Stomach (tissue), 19 donors: ENCODE results near the gene NEB. TPM values are rescaled to one million over a fixed set of nuclear protein-coding genes. Genes with fewer than 3 reads are reported as not detected.

Experiments
- DNase-seq, 2 donors: peaks; one replicate each; pipeline versions ENCODE4 v3.0.0 to v3.0.0-alpha.2; 2013 to 2019
- H3K27ac ChIP-seq, 5 donors: fragments of 200-600 bp in 4 of 5; sonication (generic) in 4 of 5; one replicate each; pipeline ENCODE4 v1.5.1; 2013 to 2019; ENCODE audit warnings: mild to moderate bottlenecking in 1 of 5, moderate library complexity in 1 of 5
- H3K27me3 ChIP-seq, 3 donors: fragments of 200-600 bp; sonication (generic); one replicate each; pipeline ENCODE4 v1.5.1; 2017 to 2019; ENCODE audit warnings: mixed run types in 1 of 3
- H3K36me3 ChIP-seq, 4 donors: fragments of 200-600 bp; sonication (generic); 1 replicate in 3 of 4; 2 replicates in 1 of 4; pipeline ENCODE4 v1.5.1; 2016 to 2019
- H3K4me1 ChIP-seq, 4 donors: fragments of 200-600 bp; sonication (generic); one replicate each; pipeline ENCODE4 v1.5.1; 2016 to 2019
- H3K4me3 ChIP-seq, 4 donors: fragments of 200-600 bp; sonication (generic) in 3 of 4; one replicate each; pipeline ENCODE4 v1.5.1; 2016 to 2019; ENCODE audit warnings: mild to moderate bottlenecking in 1 of 4
- H3K9me3 ChIP-seq, 4 donors: fragments of 200-600 bp; sonication (generic); one replicate each; pipeline ENCODE4 v1.5.1; 2016 to 2019
- CTCF ChIP-seq, 7 experiments: fragments of 450-650 bp in 4 of 7; fragments of 200-600 bp in 3 of 7; sonication (generic) in 3 of 7; IDR thresholded peaks; one replicate each; pipeline ENCODE4 v1.5.1; 2016 to 2019; ENCODE audit warnings: antibody characterized with exemption in 7 of 7, control low read depth in 2 of 7, mild to moderate bottlenecking in 1 of 7
- EP300 ChIP-seq: sonication (generic); formaldehyde crosslinking; IDR thresholded peaks from one replicate; pipeline ENCODE4 v1.6.1; 2017; ENCODE audit warnings: antibody characterized with exemption
- POLR2A ChIP-seq, 4 donors: fragments of 450-650 bp; IDR thresholded peaks; one replicate each; pipeline ENCODE4 v1.6.1; 2016; ENCODE audit warnings: antibody characterized with exemption in 4 of 4, control low read depth in 2 of 4, mild to moderate bottlenecking in 1 of 4, moderate library complexity in 1 of 4
- POLR2AphosphoS5 ChIP-seq, 3 donors: sonication (generic); formaldehyde crosslinking; IDR thresholded peaks; one replicate each; pipeline ENCODE4 v1.6.1; 2016; ENCODE audit warnings: antibody characterized with exemption in 3 of 3
- WGBS, 5 donors: extraction: QIAGEN DNeasy Blood & Tissue Kit in 3 of 5; methylation state at CpG; one replicate each; pipeline versions ENCODE4 v1.1.5 to v1.1.7; 2013 to 2018; 5-methylcytosine and 5-hydroxymethylcytosine counted together
- intact Hi-C: fragments of 100-400 bp; cut with DNase I; formaldehyde crosslinking; loops from one replicate; pipeline ENCODE4 v1.15.1; 2023; ENCODE audit warnings: low total_unique reads
- long read RNA-seq, 10 donors: transcript quantifications; one replicate each; lab custom pipeline, GENCODE V29; 2026
- polyA plus RNA-seq, 3 donors: library from polyadenylated mRNA; stranded (reverse); fragments of 200-250 nt; gene quantifications; one replicate each; pipeline ENCODE4 v1.2.3, GENCODE V29; 2013
- total RNA-seq, 5 donors: library from RNA; depleted of rRNA; stranded (reverse); fragments of >200 nt; gene quantifications; one replicate each; pipeline versions ENCODE4 v1.1.0 to v1.2.3, GENCODE V29; 2014 to 2016
- donor health status: healthy with polysubstance abuse.
- donor health status: Bipolar disorder and iron deficiency.
- donor health status: healthy.

Gene NEB
- total RNA-seq (1 to 10 TPM in 2 of 5 donors, under 1 TPM in 2, not detected in 1; 0.58 to 1.3 (median 1.0) TPM), polyA plus RNA-seq (1 to 10 TPM in 2 of 3 donors, under 1 TPM in 1; 0.12 to 4.0 (median 1.0) TPM)
- long read RNA-seq, donor 1: 0 reads
- long read RNA-seq, donor 2: 0 reads
- long read RNA-seq, donor 3: 0 reads
- long read RNA-seq, donor 4: 0 reads
- long read RNA-seq, donor 5: 0 reads
- long read RNA-seq, donor 6: 0 reads
- long read RNA-seq, donor 7: 0 reads
- long read RNA-seq, donor 8: 0 reads
- long read RNA-seq, donor 9: 0 reads
- long read RNA-seq, donor 10: 0 reads

GRCh38 chr2:151733771-151734672 is at the start of gene NEB:
NEB (minus strand) TSS chr2:151734476; CDS start chr2:151733156, 1,320 bp downstream.
- H3K36me3 ChIP-seq: no peaks in the 10 kb centered on the region
- peaks cover 0 to 4% (median 0%) of the 10 kb centered on the region in 4 donors for H3K9me3 ChIP-seq
- TF ChIP-seq POLR2A (IDR thresholded peaks at IDR 0.05): no peak
- no peak for TF ChIP-seq EP300
- TF ChIP-seq CTCF (IDR thresholded peaks at IDR 0.05): no peak
- no peak for TF ChIP-seq POLR2AphosphoS5 (IDR thresholded peaks at IDR 0.05)
- DNase-seq: no peak
- intact Hi-C loops: no loop called here
- H3K4me3 ChIP-seq: no peak within 1 kb of the TSS
- H3K4me1 ChIP-seq: peaks cover 0 to 5% (median 2%) of the 10 kb centered on the region in 4 donors
- H3K27me3 ChIP-seq: no peaks in the 10 kb centered on the region
- H3K27ac ChIP-seq: peak within 1 kb of the TSS in 1 of 5 donors; percentile 3
- 85 to 91% (median 88%) methylated on average over 11 of the region's 11 CpGs for WGBS, 5 donors

- peaks cover 0 to 52% (median 41%) of the 10 kb centered on the region in 4 donors for H3K36me3 ChIP-seq
- intact Hi-C loops: no loop called here
- no peak overlapping the region for H3K27ac ChIP-seq
- 94 to 100% (median 97%) methylated on average over 2 of the region's 2 CpGs for WGBS, 5 donors
- H3K4me1 ChIP-seq: no peaks in the 10 kb centered on the region
- TF ChIP-seq POLR2AphosphoS5 (IDR thresholded peaks at IDR 0.05) (no peak), POLR2A (IDR thresholded peaks at IDR 0.05) (no peak), CTCF (IDR thresholded peaks at IDR 0.05) (no peak), EP300 (no peak)
- no peak overlapping the region for H3K4me3 ChIP-seq
- no peak for DNase-seq
- peaks cover 0 to 3% (median 0%) of the 10 kb centered on the region in 4 donors for H3K9me3 ChIP-seq
- no peaks in the 10 kb centered on the region for H3K27me3 ChIP-seq
These were observed 48.9 kb upstream of the NEB start for GRCh38 chr2:151783133-151783520.

- 83 to 89% (median 87%) methylated on average over 6 of the region's 6 CpGs for WGBS, 5 donors
- no peak for TF ChIP-seq POLR2A (IDR thresholded peaks at IDR 0.05)
- TF ChIP-seq EP300: no peak
- intact Hi-C loops: no loop called here
- Histone ChIP-seq H3K4me1 (no peaks in the 10 kb centered on the region), H3K4me3 (no peak overlapping the region), H3K27ac (no peak overlapping the region), H3K36me3 (peaks cover 0 to 49% (median 40%) of the 10 kb centered on the region in 4 donors), H3K27me3 (no peaks in the 10 kb centered on the region), H3K9me3 (peaks cover 0 to 7% (median 0%) of the 10 kb centered on the region in 4 donors)
- DNase-seq: no peak
These were observed 48.3 kb upstream of the NEB start for GRCh38 chr2:151782378-151783132.

- Histone ChIP-seq H3K27me3 (no peaks in the 10 kb centered on the region), H3K36me3 (peaks cover 0 to 49% (median 44%) of the 10 kb centered on the region in 4 donors), H3K9me3 (peaks cover 0 to 7% (median 0%) of the 10 kb centered on the region in 4 donors), H3K4me1 (no peaks in the 10 kb centered on the region), H3K4me3 (no peak overlapping the region), H3K27ac (no peak overlapping the region)
- intact Hi-C loops: no loop called here
- WGBS, 5 donors: 84 to 93% (median 92%) methylated on average over 4 of the region's 4 CpGs
- DNase-seq: no peak
- TF ChIP-seq EP300: no peak
These were observed 47.4 kb upstream of the NEB start for GRCh38 chr2:151781642-151782041.

GRCh38 chr2:151780938-151781337 is 46.7 kb upstream of the NEB start:
- H3K27ac ChIP-seq: no peak overlapping the region
- intact Hi-C loops: no loop called here
- H3K27me3 ChIP-seq: no peaks in the 10 kb centered on the region
- no peak overlapping the region for H3K4me3 ChIP-seq
- no peak for DNase-seq
- H3K36me3 ChIP-seq: peaks cover 0 to 56% (median 47%) of the 10 kb centered on the region in 4 donors
- no peaks in the 10 kb centered on the region for H3K4me1 ChIP-seq
- H3K9me3 ChIP-seq: peaks cover 0 to 7% (median 0%) of the 10 kb centered on the region in 4 donors
- no peak for TF ChIP-seq CTCF (IDR thresholded peaks at IDR 0.05)
- no peak for TF ChIP-seq POLR2AphosphoS5 (IDR thresholded peaks at IDR 0.05)
- no peak for TF ChIP-seq EP300
- no peak for TF ChIP-seq POLR2A (IDR thresholded peaks at IDR 0.05)
